Natural killer cell (primary cell): ENCODE data around the gene UBE2I. TPM values are rescaled to one million over a fixed set of nuclear protein-coding genes. Genes with fewer than 3 reads are reported as not detected.

Experiments
- ATAC-seq, 3 donors: fragments of 150-1000 bp in 2 of 3; fragments of 200-7000 bp in 1 of 3; cut with Tn5 transposase; 1 replicate in 1 of 3; 2 replicates in 2 of 3; pipeline ENCODE4 v1.10.0; 2021; ENCODE audit warnings: mild to moderate bottlenecking in 2 of 3, moderate library complexity in 2 of 3
- DNase-seq, 2 donors: peaks; one replicate each; pipeline versions ENCODE4 v3.0.0 to v3.0.0-alpha.2; 2013 to 2021; ENCODE audit warnings: mixed read lengths in 1 of 2
- H3K27ac ChIP-seq: one replicate; pipeline ENCODE4 v1.5.1; 2013; ENCODE audit warnings: mild to moderate bottlenecking, low read length
- H3K27me3 ChIP-seq: one replicate; pipeline ENCODE4 v1.6.1; 2013; ENCODE audit warnings: low read length; ENCODE audit not compliant: control insufficient read depth, insufficient read depth
- H3K36me3 ChIP-seq: one replicate; pipeline ENCODE4 v1.6.1; 2013; ENCODE audit warnings: low read length; ENCODE audit not compliant: control insufficient read depth, insufficient read depth
- H3K4me1 ChIP-seq: one replicate; pipeline ENCODE4 v1.6.1; 2013; ENCODE audit warnings: low read length; ENCODE audit not compliant: control insufficient read depth, insufficient read depth
- H3K4me3 ChIP-seq: one replicate; pipeline ENCODE4 v1.5.1; 2013; ENCODE audit warnings: low read length
- H3K9me3 ChIP-seq: one replicate; pipeline ENCODE4 v1.6.1; 2013; ENCODE audit warnings: low read length; ENCODE audit not compliant: control insufficient read depth, insufficient read depth
- H3K27ac Mint-ChIP-seq, 2 donors: one replicate each; pipeline ENCODE4 v1.8.0; 2022; ENCODE audit warnings: mild to moderate bottlenecking in 2 of 2, mixed read lengths in 2 of 2, moderate library complexity in 1 of 2
- H3K27me3 Mint-ChIP-seq, 2 donors: one replicate each; pipeline ENCODE4 v1.8.0; 2022; ENCODE audit warnings: low read depth in 2 of 2, mixed read lengths in 2 of 2
- H3K36me3 Mint-ChIP-seq: one replicate; pipeline ENCODE4 v1.8.0; 2022; ENCODE audit warnings: mixed read lengths
- H3K4me1 Mint-ChIP-seq, 2 donors: one replicate each; pipeline ENCODE4 v1.8.0; 2022; ENCODE audit warnings: mixed read lengths in 2 of 2
- H3K4me3 Mint-ChIP-seq: one replicate; pipeline ENCODE4 v1.8.0; 2022; ENCODE audit warnings: mild to moderate bottlenecking, moderate library complexity, mixed read lengths
- H3K9me3 Mint-ChIP-seq, 2 donors: one replicate each; pipeline ENCODE4 v1.8.0; 2022; ENCODE audit warnings: mixed read lengths in 2 of 2
- CTCF ChIP-seq: fragments of 200-600 bp; IDR thresholded peaks from one replicate; pipeline ENCODE4 v1.8.0; 2022; ENCODE audit warnings: antibody characterized with exemption
- WGBS: methylation state at CpG from one replicate; pipeline ENCODE4 v1.1.7; 2013; ENCODE audit warnings: missing lambda C conversion rate; ENCODE audit not compliant: insufficient coverage; 5-methylcytosine and 5-hydroxymethylcytosine counted together
- intact Hi-C: fragments of 100-400 bp; cut with micrococcal nuclease; formaldehyde crosslinking; loops from one replicate; pipeline ENCODE4 v1.14.2; 2022
- total RNA-seq, 4 donors: library from RNA; stranded (reverse); fragments of 120-200 nt in 1 of 4; gene quantifications; one replicate each; pipeline versions ENCODE4 v1.2.3 to v1.2.4, GENCODE V29; 2013 to 2022

The UBE2I gene
- total RNA-seq, 3 donors from 2014 or later (not counting 1 experiment from before 2014, with no cell fraction given), result 367 to 412 (median 383) TPM

- no peak for ATAC-seq
- intact Hi-C loops, result no loop called here
Measured at GRCh38 chr16:1334739-1335138, 25.3 kb downstream of the UBE2I start.

GRCh38 chr16:1335211-1335971, 26.0 kb downstream of the UBE2I start:
- H3K27ac Mint-ChIP-seq, result no peak overlapping the region

More at GRCh38 chr16:1334739-1335138, 25.3 kb downstream of the UBE2I start:
- WGBS, result 41% methylated on average over 9 of the region's 9 CpGs
- Histone ChIP-seq H3K4me1 (peaks cover 43% of the 10 kb centered on the region), H3K4me3 (no peak overlapping the region), H3K27ac (no peak overlapping the region), H3K36me3 (no peaks in the 10 kb centered on the region), H3K9me3 (peaks cover 3% of the 10 kb centered on the region), H3K27me3 (peaks cover 11% of the 10 kb centered on the region)
- Mint-ChIP-seq H3K27ac (peak overlapping the region in 1 of 2 donors; percentile 40), H3K36me3 (no peaks in the 10 kb centered on the region), H3K4me1 (peaks cover 14 to 19% of the 10 kb centered on the region in 2 donors), H3K27me3 (no peaks in the 10 kb centered on the region), H3K4me3 (no peak overlapping the region), H3K9me3 (no peaks in the 10 kb centered on the region)
- DNase-seq, result no peak
- TF ChIP-seq CTCF, result no peak

GRCh38 chr16:1335996-1336395, 26.6 kb downstream of the UBE2I start:
- Mint-ChIP-seq H3K36me3 (no peaks in the 10 kb centered on the region), H3K27me3 (no peaks in the 10 kb centered on the region)

More at GRCh38 chr16:1335211-1335971, 26.0 kb downstream of the UBE2I start:
- intact Hi-C loops, result no loop called here
- 44% methylated on average over 14 of the region's 16 CpGs for WGBS
- ATAC-seq (no peak), DNase-seq (no peak)
- H3K27me3 Mint-ChIP-seq, result no peaks in the 10 kb centered on the region
- H3K9me3 Mint-ChIP-seq, result no peaks in the 10 kb centered on the region
- H3K4me1 ChIP-seq, result peaks cover 43% of the 10 kb centered on the region
- H3K27me3 ChIP-seq, result peaks cover 11% of the 10 kb centered on the region
- no peak overlapping the region for H3K4me3 ChIP-seq
- H3K36me3 ChIP-seq, result no peaks in the 10 kb centered on the region
- H3K9me3 ChIP-seq, result peaks cover 2% of the 10 kb centered on the region
- peaks cover 14 to 19% of the 10 kb centered on the region in 2 donors for H3K4me1 Mint-ChIP-seq
- H3K27ac ChIP-seq, result no peak overlapping the region
- H3K36me3 Mint-ChIP-seq, result no peaks in the 10 kb centered on the region
- peak overlapping the region; percentile 9 for H3K4me3 Mint-ChIP-seq
- no peak for TF ChIP-seq CTCF

More at GRCh38 chr16:1335996-1336395, 26.6 kb downstream of the UBE2I start:
- Histone ChIP-seq H3K36me3 (no peaks in the 10 kb centered on the region), H3K27ac (no peak overlapping the region), H3K27me3 (peaks cover 11% of the 10 kb centered on the region), H3K9me3 (no peaks in the 10 kb centered on the region), H3K4me1 (peaks cover 37% of the 10 kb centered on the region), H3K4me3 (no peak overlapping the region)
- 15% methylated on average over 11 of the region's 12 CpGs for WGBS
- H3K4me3 Mint-ChIP-seq, result no peak overlapping the region
- peaks cover 14 to 19% of the 10 kb centered on the region in 2 donors for H3K4me1 Mint-ChIP-seq
- intact Hi-C loops, result no loop called here
- TF ChIP-seq CTCF, result no peak
- H3K9me3 Mint-ChIP-seq, result no peaks in the 10 kb centered on the region
- DNase-seq, result peak in 1 of 2 donors; percentile 44
- ATAC-seq, result no peak
- no peak overlapping the region for H3K27ac Mint-ChIP-seq
